GM21576 (cell line): ENCODE results near the gene GNB4.
A peak's percentile ranks its signal among the peaks of the same experiment; 100 is the strongest.

Experiments used
- ATAC-seq: cut with Tn5 transposase; IDR thresholded peaks from one replicate; pipeline ENCODE4 v1.9.1; 2021; ENCODE audit warnings: mild to moderate bottlenecking, moderate library complexity; ENCODE audit not compliant: unreplicated experiment

GNB4 gene

GRCh38 chr3:179451265-179452175, at the start of gene GNB4:
TSS of gene GNB4 (minus strand) at chr3:179451470. CDS start at chr3:179426200, 25,270 bp downstream.
- peak; percentile 73 for ATAC-seq

GRCh38 chr3:179495483-179495882, 44.2 kb upstream of the GNB4 start:
- no peak for ATAC-seq

- no peak for ATAC-seq
Observed at GRCh38 chr3:179493260-179493659, 42.0 kb upstream of the GNB4 start.

GRCh38 chr3:179488213-179488612, 36.9 kb upstream of the GNB4 start:
- no peak for ATAC-seq

GRCh38 chr3:179486806-179487205, 35.5 kb upstream of the GNB4 start:
- no peak for ATAC-seq

- ATAC-seq = no peak
Observed at GRCh38 chr3:179482857-179483256, 31.6 kb upstream of the GNB4 start.

GRCh38 chr3:179476215-179476614, 24.9 kb upstream of the GNB4 start:
- ATAC-seq = no peak

- ATAC-seq = no peak
Observed at GRCh38 chr3:179474480-179474879, 23.2 kb upstream of the GNB4 start.

- ATAC-seq = peak; percentile 60
Observed at GRCh38 chr3:179473565-179473964, 22.3 kb upstream of the GNB4 start.

- peak; percentile 64 for ATAC-seq
Observed at GRCh38 chr3:179464323-179465092, 13.2 kb upstream of the GNB4 start.

GRCh38 chr3:179463319-179463718, 12.0 kb upstream of the GNB4 start:
- ATAC-seq = no peak

GRCh38 chr3:179460260-179460659, 9.0 kb upstream of the GNB4 start:
- ATAC-seq = no peak

- ATAC-seq = no peak
Observed at GRCh38 chr3:179455954-179456353, 4.7 kb upstream of the GNB4 start.

GRCh38 chr3:179454887-179455286, 3.6 kb upstream of the GNB4 start:
- ATAC-seq = no peak

- no peak for ATAC-seq
Observed at GRCh38 chr3:179453967-179454366, 2.7 kb upstream of the GNB4 start.

- ATAC-seq = no peak
Observed at GRCh38 chr3:179452872-179453271, 1.6 kb upstream of the GNB4 start.

- ATAC-seq = no peak
Observed at GRCh38 chr3:179452176-179452564, 900 bp upstream of the GNB4 start.

- peak; percentile 38 for ATAC-seq
Observed at GRCh38 chr3:179450901-179451264, 387 bp downstream of the GNB4 start.

- ATAC-seq = no peak
Observed at GRCh38 chr3:179450261-179450701, 989 bp downstream of the GNB4 start.

- ATAC-seq = no peak
Observed at GRCh38 chr3:179449636-179450035, 1.6 kb downstream of the GNB4 start.

- ATAC-seq = no peak
Observed at GRCh38 chr3:179447251-179447650, 4.0 kb downstream of the GNB4 start.

- no peak for ATAC-seq
Observed at GRCh38 chr3:179446501-179446900, 4.8 kb downstream of the GNB4 start.
